Measurements from ENCODE around the gene NRXN2. TPM values are rescaled to one million over a fixed set of nuclear protein-coding genes. Genes with fewer than 3 reads are reported as not detected.

The NRXN2 gene
- polyA plus RNA-seq, 1 experiment: not detected

DNA sequence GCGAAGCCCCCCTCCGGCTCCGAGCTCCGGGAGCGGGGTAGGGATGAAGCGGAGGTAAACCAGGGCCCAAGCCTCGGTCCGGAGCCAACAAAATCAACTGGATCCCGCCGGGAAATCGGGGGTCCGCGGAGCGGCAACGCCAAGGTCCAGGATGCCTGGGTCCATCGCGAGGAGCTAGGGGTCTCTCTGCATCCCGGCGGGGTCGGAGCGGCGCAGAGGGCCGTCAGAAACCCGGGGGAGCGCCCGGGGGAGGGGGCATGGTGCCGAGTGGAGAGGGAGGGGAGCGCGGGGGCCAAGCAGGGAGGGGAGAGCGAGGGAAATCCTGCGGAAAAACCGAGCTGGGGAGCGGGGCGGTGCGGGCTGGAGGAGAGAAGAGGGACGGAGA, 80.1 kb downstream of the NRXN2 start:
- Histone ChIP-seq H3K27me3 (ENCODE audit: control insufficient read depth, insufficient read depth, low read length) (peaks cover 84% of the 10 kb centered on the region), H3K4me3 (ENCODE audit: low read depth, low read length) (no peak overlapping the region), H3K9me3 (ENCODE audit: control insufficient read depth, insufficient read depth, low read length) (no peaks in the 10 kb centered on the region; the same call in 1 of the 2 replicates), H3K27ac (ENCODE audit: low read depth, low read length) (no peak overlapping the region)
- DNase-seq (ENCODE audit: low read depth, low spot score): no peak
- ChIA-PET POLR2A (no interaction called here), CTCF (no interaction called here)
- TF ChIP-seq, protein P1, sequence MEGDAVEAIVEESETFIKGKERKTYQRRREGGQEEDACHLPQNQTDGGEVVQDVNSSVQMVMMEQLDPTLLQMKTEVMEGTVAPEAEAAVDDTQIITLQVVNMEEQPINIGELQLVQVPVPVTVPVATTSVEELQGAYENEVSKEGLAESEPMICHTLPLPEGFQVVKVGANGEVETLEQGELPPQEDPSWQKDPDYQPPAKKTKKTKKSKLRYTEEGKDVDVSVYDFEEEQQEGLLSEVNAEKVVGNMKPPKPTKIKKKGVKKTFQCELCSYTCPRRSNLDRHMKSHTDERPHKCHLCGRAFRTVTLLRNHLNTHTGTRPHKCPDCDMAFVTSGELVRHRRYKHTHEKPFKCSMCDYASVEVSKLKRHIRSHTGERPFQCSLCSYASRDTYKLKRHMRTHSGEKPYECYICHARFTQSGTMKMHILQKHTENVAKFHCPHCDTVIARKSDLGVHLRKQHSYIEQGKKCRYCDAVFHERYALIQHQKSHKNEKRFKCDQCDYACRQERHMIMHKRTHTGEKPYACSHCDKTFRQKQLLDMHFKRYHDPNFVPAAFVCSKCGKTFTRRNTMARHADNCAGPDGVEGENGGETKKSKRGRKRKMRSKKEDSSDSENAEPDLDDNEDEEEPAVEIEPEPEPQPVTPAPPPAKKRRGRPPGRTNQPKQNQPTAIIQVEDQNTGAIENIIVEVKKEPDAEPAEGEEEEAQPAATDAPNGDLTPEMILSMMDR (IDR thresholded peaks at IDR 0.05; ENCODE audit: low read depth, low read length): no peak

DNA sequence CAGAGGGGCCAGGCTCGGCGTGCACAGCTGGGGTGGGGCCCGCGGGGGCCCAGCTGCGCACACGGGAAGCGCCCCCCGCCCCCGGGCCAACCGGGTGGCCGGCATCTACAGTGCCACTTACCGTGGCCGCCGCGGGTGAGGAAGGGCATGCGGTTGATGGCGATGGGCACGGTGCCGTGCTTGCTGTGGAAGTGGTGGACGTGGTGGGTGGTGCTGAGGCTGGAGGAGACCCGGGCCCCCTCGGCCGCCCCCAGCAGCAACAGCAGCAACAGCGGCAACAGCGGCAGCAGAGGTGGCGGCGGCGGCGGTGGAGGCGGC, 80.6 kb downstream of the NRXN2 start:
- TF ChIP-seq, protein P1 (IDR thresholded peaks at IDR 0.05; ENCODE audit: low read depth, low read length): no peak
- ChIA-PET CTCF (interaction anchor here (0.6 kb wide), 1 partner anchor 9 kb away, joined by 3 read pairs; no protein-coding TSS in a partner anchor), POLR2A (no interaction called here)
- Histone ChIP-seq H3K4me3 (ENCODE audit: low read depth, low read length) (no peak overlapping the region), H3K27me3 (ENCODE audit: control insufficient read depth, insufficient read depth, low read length) (peaks cover 86% of the 10 kb centered on the region), H3K9me3 (ENCODE audit: control insufficient read depth, insufficient read depth, low read length) (no peaks in the 10 kb centered on the region; the same call in 1 of the 2 replicates), H3K27ac (ENCODE audit: low read depth, low read length) (no peak overlapping the region)
- DNase-seq (ENCODE audit: low read depth, low spot score): no peak

DNA sequence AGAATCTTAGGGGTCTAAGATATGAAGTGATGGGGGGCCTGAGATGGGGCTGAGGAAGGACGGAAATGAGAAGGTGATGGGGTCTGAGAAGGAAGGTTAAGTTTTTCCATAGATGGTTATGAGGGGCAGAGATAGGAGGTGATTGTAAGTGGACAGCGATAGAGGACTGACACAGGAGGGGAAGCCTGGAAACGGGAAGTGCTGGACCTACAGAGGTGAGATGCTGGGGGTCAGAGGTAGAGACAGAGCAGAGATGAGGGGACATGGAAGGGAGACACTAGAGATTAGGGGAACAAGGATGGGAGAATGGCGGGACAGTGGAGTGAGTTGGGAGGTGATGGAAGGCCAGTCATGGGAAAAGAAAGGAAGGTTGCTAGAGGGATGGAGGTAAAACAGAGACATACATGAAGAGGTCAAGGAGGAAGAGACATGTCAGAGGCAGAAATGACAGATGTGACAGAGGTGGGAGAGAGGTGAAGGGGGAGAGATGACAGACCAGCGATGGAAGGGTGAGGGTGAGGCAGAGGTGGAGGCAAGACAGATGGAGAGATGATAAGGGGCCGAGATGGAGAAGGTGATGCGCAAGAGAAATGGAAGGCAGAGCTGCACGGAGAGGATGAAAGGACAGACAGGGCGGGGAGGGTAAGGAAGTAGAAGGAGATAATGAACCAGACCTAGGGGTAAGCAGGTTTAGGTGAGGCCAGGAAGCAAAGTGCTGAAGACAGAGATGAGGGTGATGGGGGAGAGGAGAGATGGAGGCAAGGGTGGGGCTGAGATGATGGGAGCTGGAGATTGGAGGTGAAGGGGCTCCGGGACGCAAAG, 81.2 kb downstream of the NRXN2 start:
- TF ChIP-seq, protein P1 (IDR thresholded peaks at IDR 0.05; ENCODE audit: low read depth, low read length): no peak
- ChIA-PET POLR2A (no interaction called here), CTCF (interaction anchor here (0.6 kb wide), 1 partner anchor 9 kb away, joined by 3 read pairs; no protein-coding TSS in a partner anchor)
- Histone ChIP-seq H3K27ac (ENCODE audit: low read depth, low read length) (no peak overlapping the region), H3K4me3 (ENCODE audit: low read depth, low read length) (no peak overlapping the region), H3K27me3 (ENCODE audit: control insufficient read depth, insufficient read depth, low read length) (peaks cover 86% of the 10 kb centered on the region), H3K9me3 (ENCODE audit: control insufficient read depth, insufficient read depth, low read length) (no peaks in the 10 kb centered on the region; the same call in 1 of the 2 replicates)
- DNase-seq (ENCODE audit: low read depth, low spot score): no peak

DNA sequence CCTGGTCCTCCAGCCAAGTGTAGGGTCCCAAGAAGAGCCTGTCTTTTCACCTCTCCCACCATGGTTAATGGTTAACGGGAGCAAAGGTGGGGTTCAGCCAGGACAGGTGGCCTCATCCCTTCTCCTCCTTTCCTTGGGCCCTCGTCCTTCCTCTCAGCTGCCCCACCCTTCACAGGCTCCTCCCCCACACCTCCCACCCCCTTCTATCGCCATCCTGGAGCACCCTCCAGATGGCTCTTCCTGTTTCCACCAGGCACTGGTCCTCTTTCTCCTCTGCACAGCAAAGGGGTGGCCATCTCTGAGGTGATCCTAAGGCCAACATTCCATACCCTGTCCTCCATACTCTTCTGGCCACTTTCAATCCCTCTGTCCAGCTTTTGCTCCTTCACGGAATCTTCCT, 83.1 kb downstream of the NRXN2 start:
- Histone ChIP-seq H3K27me3 (ENCODE audit: control insufficient read depth, insufficient read depth, low read length) (peaks cover 78% of the 10 kb centered on the region), H3K4me3 (ENCODE audit: low read depth, low read length) (no peak overlapping the region), H3K9me3 (ENCODE audit: control insufficient read depth, insufficient read depth, low read length) (no peaks in the 10 kb centered on the region; the same call in 1 of the 2 replicates), H3K27ac (ENCODE audit: low read depth, low read length) (no peak overlapping the region)
- TF ChIP-seq, protein P1 (IDR thresholded peaks at IDR 0.05; ENCODE audit: low read depth, low read length): no peak
- CTCF ChIA-PET: interaction anchor here (1.6 kb wide), 1 partner anchor 49 kb away, joined by 5 read pairs; no protein-coding TSS in a partner anchor
- no peak for DNase-seq (ENCODE audit: low read depth, low spot score)
- POLR2A ChIA-PET: no interaction called here

DNA sequence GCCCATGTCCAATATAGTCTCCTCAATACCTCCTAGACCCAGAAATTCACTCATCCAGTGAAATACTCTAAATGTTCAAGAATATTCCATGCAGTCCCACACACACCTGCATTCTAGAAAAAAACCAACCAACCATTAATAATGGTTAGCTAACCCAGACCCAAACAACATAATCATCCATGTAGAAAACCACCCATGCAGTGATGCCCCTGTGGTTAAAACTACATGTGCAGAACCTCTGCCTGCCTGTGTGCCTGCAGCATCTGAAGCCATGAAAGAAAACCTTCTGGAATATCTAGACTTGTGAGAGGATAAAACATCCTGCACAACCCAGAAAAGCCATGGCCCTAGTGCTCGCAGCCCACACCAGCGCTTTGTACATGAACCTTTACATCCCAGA, 84.2 kb downstream of the NRXN2 start:
- H3K27ac ChIP-seq (ENCODE audit: low read depth, low read length): no peak overlapping the region
- no peaks in the 10 kb centered on the region; the same call in 1 of the 2 replicates for H3K9me3 ChIP-seq (ENCODE audit: control insufficient read depth, insufficient read depth, low read length)
- CTCF ChIA-PET: interaction anchor here (1.6 kb wide), 1 partner anchor 50 kb away, joined by 5 read pairs; no protein-coding TSS in a partner anchor
- POLR2A ChIA-PET: no interaction called here
- TF ChIP-seq, protein P1 (IDR thresholded peaks at IDR 0.05; ENCODE audit: low read depth, low read length): no peak
- H3K27me3 ChIP-seq (ENCODE audit: control insufficient read depth, insufficient read depth, low read length): peaks cover 75% of the 10 kb centered on the region
- DNase-seq (ENCODE audit: low read depth, low spot score): no peak
- H3K4me3 ChIP-seq (ENCODE audit: low read depth, low read length): no peak overlapping the region
